Mesenchymal stem cell (in vitro differentiated cells and primary cell): ENCODE measurements around the gene AKT3.
A peak's percentile ranks its signal among the peaks of the same experiment; 100 is the strongest.

Source experiments
- DNase-seq: peaks from one replicate; pipeline ENCODE4 v3.0.0-alpha.2; 2013
- H2AFZ ChIP-seq: one replicate; pipeline ENCODE4 v1.6.1; 2013; ENCODE audit warnings: low read depth, mild to moderate bottlenecking, control low read depth, inconsistent platforms, low read length, moderate library complexity
- H2AK5ac ChIP-seq: 2 replicates; pipeline ENCODE4 v1.6.1; 2013; ENCODE audit warnings: low read length, moderate library complexity, mild to moderate bottlenecking, inconsistent platforms; ENCODE audit not compliant: severe bottlenecking
- H2BK120ac ChIP-seq: one replicate; pipeline ENCODE4 v1.6.1; 2013; ENCODE audit warnings: low read depth, mild to moderate bottlenecking, inconsistent platforms, low read length, moderate library complexity
- H2BK12ac ChIP-seq, 2 experiments: one replicate each; pipeline ENCODE4 v1.6.1; 2013; ENCODE audit warnings: inconsistent platforms in 2 of 2, low read length in 2 of 2, mild to moderate bottlenecking in 2 of 2, moderate library complexity in 2 of 2, control low read depth in 1 of 2
- H2BK15ac ChIP-seq: one replicate; pipeline ENCODE4 v1.6.1; 2013; ENCODE audit warnings: mild to moderate bottlenecking, low read depth, inconsistent platforms; ENCODE audit not compliant: poor library complexity, severe bottlenecking
- H2BK5ac ChIP-seq: 2 replicates; pipeline ENCODE4 v1.6.1; 2013; ENCODE audit warnings: low read depth, mild to moderate bottlenecking, low read length, control low read depth, inconsistent platforms; ENCODE audit not compliant: poor library complexity, severe bottlenecking
- H3K14ac ChIP-seq, 2 experiments: one replicate each; pipeline ENCODE4 v1.6.1; 2013; ENCODE audit warnings: inconsistent platforms in 2 of 2, low read length in 2 of 2, control low read depth in 1 of 2, mild to moderate bottlenecking in 1 of 2, moderate library complexity in 1 of 2
- H3K18ac ChIP-seq, 2 experiments: one replicate each; pipeline ENCODE4 v1.6.1; 2013; ENCODE audit warnings: inconsistent platforms in 2 of 2, low read length in 2 of 2, control low read depth in 1 of 2, low read depth in 1 of 2, mild to moderate bottlenecking in 1 of 2
- H3K23ac ChIP-seq, 2 experiments: one replicate each; pipeline ENCODE4 v1.6.1; 2013; ENCODE audit warnings: inconsistent platforms in 2 of 2, low read length in 2 of 2, mild to moderate bottlenecking in 2 of 2, moderate library complexity in 2 of 2, control low read depth in 1 of 2
- H3K27ac ChIP-seq: 2 replicates; pipeline ENCODE4 v1.5.1; 2013; ENCODE audit warnings: mild to moderate bottlenecking, moderate library complexity, low read length, control low read depth, inconsistent platforms; ENCODE audit not compliant: poor library complexity, severe bottlenecking
- H3K27me3 ChIP-seq, 2 experiments: 2 replicates each; pipeline versions ENCODE4 v1.6.1 to v1.7.0; 2013; ENCODE audit warnings: low read length in 2 of 2, mild to moderate bottlenecking in 2 of 2, moderate library complexity in 2 of 2, control low read depth in 1 of 2, inconsistent platforms in 1 of 2; ENCODE audit not compliant: control insufficient read depth in 1 of 2, insufficient read depth in 1 of 2
- H3K36me3 ChIP-seq, 2 experiments: 2 replicates each; pipeline versions ENCODE4 v1.6.1 to v1.7.0; 2013; ENCODE audit warnings: low read length in 2 of 2, control low read depth in 1 of 2, inconsistent platforms in 1 of 2, low read depth in 1 of 2, mild to moderate bottlenecking in 1 of 2; ENCODE audit not compliant: insufficient read depth in 2 of 2, control insufficient read depth in 1 of 2
- H3K4ac ChIP-seq, 2 experiments: one replicate each; pipeline ENCODE4 v1.6.1; 2013; ENCODE audit warnings: inconsistent platforms in 2 of 2, low read length in 2 of 2, mild to moderate bottlenecking in 2 of 2, moderate library complexity in 2 of 2, control low read depth in 1 of 2, low read depth in 1 of 2
- H3K4me1 ChIP-seq: 2 replicates; pipeline ENCODE4 v1.6.1; 2013; ENCODE audit warnings: low read depth, low read length, control low read depth; ENCODE audit not compliant: control insufficient read depth, insufficient read depth
- H3K4me2 ChIP-seq: 2 replicates; pipeline ENCODE4 v1.6.1; 2013; ENCODE audit warnings: low read length, mild to moderate bottlenecking, inconsistent platforms; ENCODE audit not compliant: poor library complexity, severe bottlenecking
- H3K4me3 ChIP-seq, 2 experiments: 2 replicates each; pipeline versions ENCODE4 v1.5.1 to v1.7.0; 2013; ENCODE audit warnings: low read length in 2 of 2, mild to moderate bottlenecking in 2 of 2, control low read depth in 1 of 2, low read depth in 1 of 2; ENCODE audit not compliant: insufficient read depth in 1 of 2
- H3K79me1 ChIP-seq: replicated peaks from 2 replicates; pipeline ENCODE4 v1.6.1; 2013; ENCODE audit warnings: mild to moderate bottlenecking, control low read depth, low read length, inconsistent platforms; ENCODE audit not compliant: poor library complexity, severe bottlenecking
- H3K9ac ChIP-seq: 2 replicates; pipeline ENCODE4 v1.7.0; 2013; ENCODE audit warnings: mild to moderate bottlenecking, low read length, moderate library complexity
- H3K9me3 ChIP-seq: 2 replicates; pipeline ENCODE4 v1.7.0; 2013; ENCODE audit warnings: mild to moderate bottlenecking, low read length; ENCODE audit not compliant: control insufficient read depth
- H4K8ac ChIP-seq: one replicate; pipeline ENCODE4 v1.6.1; 2013; ENCODE audit warnings: inconsistent platforms, mild to moderate bottlenecking, low read length, moderate library complexity
- H4K91ac ChIP-seq: one replicate; pipeline ENCODE4 v1.6.1; 2013; ENCODE audit warnings: mild to moderate bottlenecking, low read length, inconsistent platforms
- WGBS: methylation state at CpG from one replicate; pipeline ENCODE4 v1.1.7; 2013; ENCODE audit warnings: mixed read lengths; 5-methylcytosine and 5-hydroxymethylcytosine counted together

AKT3 gene

GRCh38 chr1:243686159-243686558, 163.9 kb downstream of the AKT3 start:
- Histone ChIP-seq H2BK120ac (no peak overlapping the region), H3K36me3 (peaks cover 0 to 22% of the 10 kb centered on the region in 2 experiments), H3K9me3 (no peaks in the 10 kb centered on the region), H3K14ac (no peak overlapping the region), H2BK15ac (no peak overlapping the region), H3K18ac (no peak overlapping the region), H3K79me1 (peaks cover 5% of the 10 kb centered on the region), H3K4ac (no peak overlapping the region), H3K27ac (no peak overlapping the region), H2BK12ac (no peak overlapping the region), H4K8ac (no peak overlapping the region), H2AFZ (no peak overlapping the region), H3K4me2 (no peak overlapping the region), H3K4me1 (no peaks in the 10 kb centered on the region), H4K91ac (no peak overlapping the region), H3K4me3 (no peak overlapping the region), H2BK5ac (no peak overlapping the region), H3K23ac (no peak overlapping the region), H3K27me3 (no peaks in the 10 kb centered on the region), H2AK5ac (no peak overlapping the region), H3K9ac (no peak overlapping the region)
- no peak for DNase-seq
- WGBS = 100% methylated on average over 1 of the region's 1 CpG

- H3K9ac ChIP-seq = no peak overlapping the region
- H3K27me3 ChIP-seq = no peaks in the 10 kb centered on the region
- H3K23ac ChIP-seq = no peak overlapping the region
- H3K36me3 ChIP-seq = peaks cover 0 to 13% of the 10 kb centered on the region in 2 experiments
- no peak overlapping the region for H2AK5ac ChIP-seq
- peaks cover 11% of the 10 kb centered on the region for H3K79me1 ChIP-seq
- H2BK15ac ChIP-seq = no peak overlapping the region
- H2BK12ac ChIP-seq = no peak overlapping the region
- H3K4me3 ChIP-seq = no peak overlapping the region
- H4K8ac ChIP-seq = no peak overlapping the region
- H2BK120ac ChIP-seq = no peak overlapping the region
- H3K14ac ChIP-seq = no peak overlapping the region
- no peak overlapping the region for H3K18ac ChIP-seq
- no peak overlapping the region for H3K4ac ChIP-seq
- no peak overlapping the region for H3K27ac ChIP-seq
- H3K4me1 ChIP-seq = no peaks in the 10 kb centered on the region
- H2AFZ ChIP-seq = no peak overlapping the region
- H3K4me2 ChIP-seq = no peak overlapping the region
- no peak overlapping the region for H4K91ac ChIP-seq
- DNase-seq = peak; percentile 9
- H2BK5ac ChIP-seq = no peak overlapping the region
- H3K9me3 ChIP-seq = no peaks in the 10 kb centered on the region
Observed at GRCh38 chr1:243680860-243681259, 169.2 kb downstream of the AKT3 start.

GRCh38 chr1:243672539-243673074, 177.4 kb downstream of the AKT3 start:
- no peak overlapping the region for H3K4me3 ChIP-seq
- no peak overlapping the region for H2BK12ac ChIP-seq
- H2BK5ac ChIP-seq = no peak overlapping the region
- H3K36me3 ChIP-seq = peaks cover 0 to 30% of the 10 kb centered on the region in 2 experiments
- H3K9me3 ChIP-seq = no peaks in the 10 kb centered on the region
- 97% methylated on average over 2 of the region's 3 CpGs for WGBS
- no peak overlapping the region for H3K4ac ChIP-seq
- no peak overlapping the region for H3K4me2 ChIP-seq
- peaks cover 7% of the 10 kb centered on the region for H3K79me1 ChIP-seq
- H3K18ac ChIP-seq = no peak overlapping the region
- no peak overlapping the region for H2BK120ac ChIP-seq
- H3K23ac ChIP-seq = no peak overlapping the region
- no peak overlapping the region for H3K27ac ChIP-seq
- H3K9ac ChIP-seq = no peak overlapping the region
- H2BK15ac ChIP-seq = no peak overlapping the region
- no peaks in the 10 kb centered on the region for H3K4me1 ChIP-seq
- H3K27me3 ChIP-seq = no peaks in the 10 kb centered on the region
- no peak overlapping the region for H4K8ac ChIP-seq
- no peak overlapping the region for H2AK5ac ChIP-seq
- no peak overlapping the region for H2AFZ ChIP-seq
- H4K91ac ChIP-seq = no peak overlapping the region
- DNase-seq = no peak
- no peak overlapping the region for H3K14ac ChIP-seq

GRCh38 chr1:243667591-243667990, 182.5 kb downstream of the AKT3 start:
- Histone ChIP-seq H2BK15ac (no peak overlapping the region), H3K4ac (no peak overlapping the region), H3K4me2 (no peak overlapping the region), H2BK120ac (no peak overlapping the region), H2BK12ac (no peak overlapping the region), H2AFZ (no peak overlapping the region), H3K9ac (no peak overlapping the region), H3K14ac (no peak overlapping the region), H3K4me3 (no peak overlapping the region), H3K23ac (no peak overlapping the region), H3K36me3 (peaks cover 0 to 16% of the 10 kb centered on the region in 2 experiments), H3K27ac (no peak overlapping the region), H4K8ac (no peak overlapping the region), H3K9me3 (no peaks in the 10 kb centered on the region), H3K4me1 (peaks cover 1% of the 10 kb centered on the region), H2BK5ac (no peak overlapping the region), H3K27me3 (no peaks in the 10 kb centered on the region), H3K79me1 (peaks cover 11% of the 10 kb centered on the region), H2AK5ac (no peak overlapping the region), H3K18ac (no peak overlapping the region), H4K91ac (no peak overlapping the region)
- 80% methylated on average over 2 of the region's 2 CpGs for WGBS
- DNase-seq = no peak
